ENCODE results near the gene FNDC3B.

Gene FNDC3B

GRCh38 chr3:172153335-172153861, 114.0 kb downstream of the FNDC3B start:
- peak in 1 of 5 donors; percentile 63 for DNase-seq

GRCh38 chr3:172154768-172155664, 115.6 kb downstream of the FNDC3B start:
- DNase-seq: no peak

- DNase-seq: no peak
Measured at GRCh38 chr3:172155897-172156585, 116.7 kb downstream of the FNDC3B start.

GRCh38 chr3:172156586-172156955, 117.2 kb downstream of the FNDC3B start:
- DNase-seq: no peak

- no peak for DNase-seq
Measured at GRCh38 chr3:172157564-172158258, 118.3 kb downstream of the FNDC3B start.

- no peak for DNase-seq
Measured at GRCh38 chr3:172158741-172159140, 119.4 kb downstream of the FNDC3B start.

- DNase-seq: no peak
Measured at GRCh38 chr3:172159376-172159775, 120.0 kb downstream of the FNDC3B start.

- no peak for DNase-seq
Measured at GRCh38 chr3:172159962-172160538, 120.7 kb downstream of the FNDC3B start.

- no peak for DNase-seq
Measured at GRCh38 chr3:172161133-172161789, 121.9 kb downstream of the FNDC3B start.

- DNase-seq: no peak
Measured at GRCh38 chr3:172161959-172162358, 122.6 kb downstream of the FNDC3B start.

GRCh38 chr3:172163320-172163719, 123.9 kb downstream of the FNDC3B start:
- no peak for DNase-seq

- no peak for DNase-seq
Measured at GRCh38 chr3:172164620-172165362, 125.4 kb downstream of the FNDC3B start.

GRCh38 chr3:172166261-172166660, 126.9 kb downstream of the FNDC3B start:
- DNase-seq: no peak

- DNase-seq: no peak
Measured at GRCh38 chr3:172166890-172167289, 127.5 kb downstream of the FNDC3B start.

GRCh38 chr3:172167892-172168648, 128.7 kb downstream of the FNDC3B start:
- no peak for DNase-seq

- DNase-seq: no peak
Measured at GRCh38 chr3:172170073-172170709, 130.8 kb downstream of the FNDC3B start.

GRCh38 chr3:172170841-172171240, 131.5 kb downstream of the FNDC3B start:
- no peak for DNase-seq

GRCh38 chr3:172171396-172172075, 132.2 kb downstream of the FNDC3B start:
- DNase-seq: no peak

Measured in T-helper 1 cell (primary cell).